Fibroblast of pulmonary artery (primary cell): ENCODE results near the gene LIPT2.

Experiments used
- DNase-seq: peaks from one replicate; pipeline ENCODE4 v3.0.0-alpha.2; 2010; ENCODE audit warnings: low read depth
- H3K4me3 ChIP-seq: replicated peaks from 2 replicates; pipeline ENCODE4 v1.5.1; 2011; ENCODE audit warnings: low read depth, mild to moderate bottlenecking, control low read depth, low read length, moderate library complexity
- TF ChIP-seq, protein P1 (sequence below): IDR thresholded peaks from 2 replicates; pipeline ENCODE4 v1.5.1; 2011; ENCODE audit warnings: mild to moderate bottlenecking, control low read depth, low read length, inconsistent platforms; ENCODE audit errors: missing control alignments

The LIPT2 gene

DNA sequence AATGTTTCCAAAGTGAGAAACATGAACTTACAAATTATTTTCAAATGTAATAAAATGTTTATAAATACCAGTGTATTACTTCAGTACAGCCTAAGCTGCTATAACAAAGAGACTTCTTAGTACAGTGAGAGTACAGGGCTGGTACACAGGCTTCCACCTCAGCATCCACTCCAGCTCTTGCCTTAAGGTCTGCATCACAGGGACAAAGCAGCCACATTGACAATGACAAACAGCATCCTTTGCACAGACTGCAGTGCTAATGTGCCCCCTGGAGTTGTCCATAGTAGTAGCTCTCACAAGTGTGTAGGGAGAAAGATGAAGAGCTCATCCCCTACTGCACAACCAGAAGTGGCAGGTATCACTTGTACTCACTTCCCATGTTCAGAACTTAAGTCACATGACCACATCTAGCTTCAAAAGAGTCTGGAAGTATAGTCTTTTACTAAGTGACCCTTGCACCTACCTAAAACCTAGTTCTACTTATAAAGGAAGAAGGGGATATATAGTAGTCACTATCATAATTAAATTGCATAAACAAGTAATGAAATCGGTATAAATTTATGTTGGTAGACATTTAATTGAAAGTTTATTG lies 10.7 kb upstream of the LIPT2 start:
- TF ChIP-seq, protein P1, sequence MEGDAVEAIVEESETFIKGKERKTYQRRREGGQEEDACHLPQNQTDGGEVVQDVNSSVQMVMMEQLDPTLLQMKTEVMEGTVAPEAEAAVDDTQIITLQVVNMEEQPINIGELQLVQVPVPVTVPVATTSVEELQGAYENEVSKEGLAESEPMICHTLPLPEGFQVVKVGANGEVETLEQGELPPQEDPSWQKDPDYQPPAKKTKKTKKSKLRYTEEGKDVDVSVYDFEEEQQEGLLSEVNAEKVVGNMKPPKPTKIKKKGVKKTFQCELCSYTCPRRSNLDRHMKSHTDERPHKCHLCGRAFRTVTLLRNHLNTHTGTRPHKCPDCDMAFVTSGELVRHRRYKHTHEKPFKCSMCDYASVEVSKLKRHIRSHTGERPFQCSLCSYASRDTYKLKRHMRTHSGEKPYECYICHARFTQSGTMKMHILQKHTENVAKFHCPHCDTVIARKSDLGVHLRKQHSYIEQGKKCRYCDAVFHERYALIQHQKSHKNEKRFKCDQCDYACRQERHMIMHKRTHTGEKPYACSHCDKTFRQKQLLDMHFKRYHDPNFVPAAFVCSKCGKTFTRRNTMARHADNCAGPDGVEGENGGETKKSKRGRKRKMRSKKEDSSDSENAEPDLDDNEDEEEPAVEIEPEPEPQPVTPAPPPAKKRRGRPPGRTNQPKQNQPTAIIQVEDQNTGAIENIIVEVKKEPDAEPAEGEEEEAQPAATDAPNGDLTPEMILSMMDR: no peak

DNA sequence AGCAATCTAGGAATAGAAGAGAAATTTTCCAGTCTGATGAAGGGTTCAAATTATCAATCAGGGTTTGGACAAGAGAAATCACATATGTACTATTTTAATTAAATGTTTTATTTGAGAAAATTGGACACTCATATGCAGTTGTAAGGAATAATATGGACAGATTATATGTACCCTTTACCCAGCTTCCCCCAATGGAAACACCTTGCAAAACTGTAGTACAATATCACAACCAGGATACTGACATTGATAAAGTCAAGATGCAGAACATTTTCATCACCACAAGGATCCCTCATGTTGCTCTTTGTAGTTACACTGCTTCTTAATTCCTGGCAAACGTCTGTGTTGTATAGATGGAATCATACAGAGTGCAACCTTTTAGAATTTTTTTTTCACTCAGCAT lies 1.4 kb upstream of the LIPT2 start:
- TF ChIP-seq, protein P1: no peak
- no peak overlapping the region for H3K4me3 ChIP-seq
- DNase-seq: no peak

More for the DNA sequence above, 10.7 kb upstream of the LIPT2 start:
- H3K4me3 ChIP-seq: no peak overlapping the region
- DNase-seq: no peak

DNA sequence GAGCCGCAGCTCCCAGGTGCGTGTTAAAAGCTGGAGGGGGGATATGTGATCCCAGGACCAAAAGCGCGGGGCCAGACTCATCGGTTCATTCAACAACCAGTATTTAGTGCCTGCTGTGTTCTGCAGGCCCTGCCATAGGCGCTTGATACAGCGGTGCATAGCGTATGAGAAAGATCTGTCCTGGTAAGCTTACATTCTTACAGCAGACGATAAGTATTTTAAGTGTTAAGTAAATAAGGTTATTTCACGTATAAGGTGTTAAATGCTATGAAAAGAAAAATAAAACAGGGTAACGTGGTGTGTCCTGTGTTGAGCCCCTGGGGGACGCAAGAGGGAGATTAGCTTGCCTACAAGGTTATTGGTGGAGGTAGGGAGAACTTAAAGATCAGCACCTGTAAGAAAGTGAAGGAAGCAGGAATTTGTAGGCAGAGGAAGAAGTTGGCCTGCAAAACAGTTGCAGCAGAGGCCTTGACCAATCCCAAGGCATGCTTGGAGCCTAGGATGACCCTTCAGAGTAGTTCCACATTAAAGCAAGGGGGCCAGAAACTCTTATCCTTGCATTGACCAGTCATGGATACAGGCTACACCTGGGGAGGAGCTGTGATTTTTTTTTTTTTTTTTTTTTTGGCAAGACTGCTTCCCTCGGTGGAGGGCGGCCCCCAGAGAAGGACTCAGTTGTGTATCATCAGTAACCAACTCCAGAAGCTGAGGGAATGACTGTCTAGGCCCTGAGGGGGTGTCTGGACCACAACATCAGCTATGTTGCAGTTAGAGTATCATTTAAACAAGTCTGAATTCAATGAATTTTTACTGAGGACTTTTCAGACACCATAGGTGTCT lies 487 bp upstream of the LIPT2 start:
- DNase-seq: no peak
- peak overlapping the region; percentile 62 for H3K4me3 ChIP-seq
- TF ChIP-seq, protein P1: no peak

DNA sequence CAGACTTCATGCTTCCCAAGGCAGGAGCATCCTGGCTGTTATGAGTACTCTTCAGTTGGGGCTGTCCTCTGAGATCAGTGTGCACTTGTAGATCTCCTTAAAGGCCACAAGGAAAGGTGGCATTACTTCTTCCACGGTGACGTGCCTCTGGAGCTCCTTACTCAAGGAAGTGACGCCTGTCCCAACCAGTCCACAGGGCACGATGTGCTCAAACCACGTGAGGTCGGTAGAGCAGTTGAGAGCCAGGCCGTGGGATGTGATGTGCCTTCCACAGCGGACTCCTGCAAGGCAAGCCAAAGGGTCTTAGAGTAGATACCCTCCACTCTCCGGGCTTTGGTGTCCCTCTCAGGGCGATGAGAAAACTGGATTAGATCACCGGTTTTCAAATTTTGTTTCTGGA lies 1.4 kb downstream of the LIPT2 start:
- no peak for DNase-seq
- no peak overlapping the region for H3K4me3 ChIP-seq

DNA sequence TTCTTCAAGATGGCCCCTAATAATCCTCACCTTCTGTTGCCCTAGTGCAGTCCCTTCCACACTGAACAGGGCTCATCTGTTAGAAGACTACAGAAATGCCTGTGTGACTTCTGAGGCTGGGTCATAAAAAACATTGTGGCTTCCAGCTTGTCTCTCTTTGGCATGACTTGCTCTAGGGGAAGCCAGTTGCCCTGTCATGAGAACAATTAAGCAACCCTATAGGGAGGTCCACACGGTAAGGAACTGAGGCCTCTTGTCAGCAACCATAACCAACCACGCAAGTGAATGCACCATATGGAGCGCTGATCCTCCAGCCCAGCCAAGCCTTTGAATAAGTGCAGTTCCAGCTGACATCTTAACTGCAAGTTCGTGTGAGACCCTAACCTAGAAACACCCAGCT lies 2.6 kb downstream of the LIPT2 start:
- TF ChIP-seq, protein P1: no peak
- DNase-seq: no peak
- H3K4me3 ChIP-seq: no peak overlapping the region

More for the DNA sequence above, 1.4 kb downstream of the LIPT2 start:
- TF ChIP-seq, protein P1: no peak

DNA sequence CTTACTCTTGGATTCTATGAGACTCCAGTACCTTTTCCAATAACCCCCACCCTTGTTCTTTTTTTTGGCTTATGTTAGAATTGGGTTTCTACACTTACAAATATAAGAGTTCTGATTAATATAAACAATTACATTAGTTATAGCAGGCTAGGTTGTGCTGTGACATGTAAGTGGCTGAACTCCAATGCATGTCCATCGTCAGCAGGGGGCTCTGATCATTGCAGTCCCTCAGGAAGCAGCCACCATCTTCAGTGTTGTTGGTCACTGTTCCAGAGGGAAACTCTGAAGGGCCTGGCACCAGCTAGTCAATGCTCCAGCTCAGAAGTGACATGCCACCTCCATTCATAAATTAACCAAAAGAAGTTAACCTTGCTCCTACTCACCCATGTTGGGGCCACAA lies 5.6 kb downstream of the LIPT2 start:
- DNase-seq: no peak
- H3K4me3 ChIP-seq: no peak overlapping the region
- TF ChIP-seq, protein P1: peak; percentile 6
